PC-9 (cell line): Measurements from ENCODE around the gene ZBED4. TPM values are rescaled to one million over a fixed set of nuclear protein-coding genes. Genes with fewer than 3 reads are reported as not detected.

ENCODE experiments used
- BruUV-seq: library from RNA; stranded (reverse); fragments of 400-500 nt; replicated peaks from 2 replicates; lab custom pipeline; 2021; lab: Mats Ljungman, UMichigan
- CTCF ChIA-PET: fragments of 300-600 bp; sonication (Branson Sonifier 250); formaldehyde crosslinking; loops from one replicate; lab custom pipeline; 2022; ENCODE audit warnings: antibody characterized with exemption; lab: Charles Lee
- POLR2A ChIA-PET: fragments of 300-600 bp; sonication (Branson Sonifier 250); formaldehyde crosslinking; loops from one replicate; lab custom pipeline; 2022; ENCODE audit warnings: antibody characterized with exemption; ENCODE audit not compliant: unreplicated experiment; lab: Charles Lee
- DNase-seq, 2 experiments: peaks; one replicate each; pipeline versions ENCODE4 v3.0.0 to v3.0.0-alpha.2; 2015 to 2022; ENCODE audit warnings: mixed read lengths in 1 of 2
- H2AFZ ChIP-seq: fragments of 200-600 bp; sonication (generic); 2 replicates; pipeline ENCODE4 v1.8.1; 2017; ENCODE audit warnings: antibody characterized with exemption
- H3F3A ChIP-seq: fragments of 200-600 bp; sonication (generic); 2 replicates; pipeline ENCODE4 v1.8.1; 2017; ENCODE audit warnings: antibody characterized with exemption, mild to moderate bottlenecking, low read depth; ENCODE audit not compliant: insufficient read depth
- H3K27ac ChIP-seq: fragments of 200-600 bp; sonication (generic); 2 replicates; pipeline ENCODE4 v1.6.1; 2016; ENCODE audit warnings: mixed run types
- H3K27me3 ChIP-seq: fragments of 200-600 bp; sonication (generic); 2 replicates; pipeline ENCODE4 v1.6.1; 2016; ENCODE audit warnings: low read depth, mixed run types; ENCODE audit not compliant: insufficient read depth
- H3K36me3 ChIP-seq: fragments of 200-600 bp; sonication (generic); 2 replicates; pipeline ENCODE4 v1.6.1; 2016; ENCODE audit warnings: low read depth, mixed run types
- H3K4me1 ChIP-seq: fragments of 200-600 bp; sonication (generic); replicated peaks from 2 replicates; pipeline ENCODE4 v1.6.1; 2016; ENCODE audit warnings: mixed run types; ENCODE audit not compliant: insufficient read depth
- H3K4me2 ChIP-seq: fragments of 200-600 bp; sonication (generic); 2 replicates; pipeline ENCODE4 v1.6.1; 2017; ENCODE audit warnings: mixed run types
- H3K4me3 ChIP-seq: fragments of 200-600 bp; sonication (generic); 2 replicates; pipeline ENCODE4 v1.6.1; 2016; ENCODE audit warnings: mixed run types
- H3K79me2 ChIP-seq: fragments of 200-600 bp; sonication (generic); 2 replicates; pipeline ENCODE4 v1.6.1; 2017; ENCODE audit warnings: low read depth, mixed run types
- H3K9me2 ChIP-seq: fragments of 200-600 bp; sonication (generic); 2 replicates; pipeline ENCODE4 v1.8.1; 2017; ENCODE audit warnings: mild to moderate bottlenecking; ENCODE audit not compliant: insufficient read depth
- H3K9me3 ChIP-seq: fragments of 200-600 bp; sonication (generic); 2 replicates; pipeline ENCODE4 v1.8.1; 2016; ENCODE audit warnings: low read depth; ENCODE audit not compliant: insufficient read depth
- H4K20me1 ChIP-seq: fragments of 200-600 bp; sonication (generic); 2 replicates; pipeline ENCODE4 v1.8.1; 2017; ENCODE audit not compliant: insufficient read depth
- EZH2 ChIP-seq: fragments of 200-600 bp; sonication (generic); IDR thresholded peaks from 2 replicates; pipeline ENCODE4 v1.8.0; 2017; ENCODE audit warnings: antibody characterized with exemption, low read depth
- intact Hi-C: fragments of 100-400 bp; cut with micrococcal nuclease; formaldehyde crosslinking; loops from one replicate; pipeline ENCODE4 v1.10.0; 2022; ENCODE audit not compliant: unreplicated experiment
- total RNA-seq: library from RNA; stranded (reverse); gene quantifications from 2 replicates; pipeline ENCODE4 v1.2.3, GENCODE V29; 2021
- TF ChIP-seq, protein P1 (sequence below): fragments of 200-600 bp; sonication (generic); conservative IDR thresholded peaks from 2 replicates; pipeline ENCODE4 v1.6.1; 2017; ENCODE audit warnings: mixed run types, antibody characterized with exemption, mild to moderate bottlenecking, moderate library complexity

ZBED4 gene
- total RNA-seq, 1 experiment from 2014 or later = 21.4 TPM

DNA sequence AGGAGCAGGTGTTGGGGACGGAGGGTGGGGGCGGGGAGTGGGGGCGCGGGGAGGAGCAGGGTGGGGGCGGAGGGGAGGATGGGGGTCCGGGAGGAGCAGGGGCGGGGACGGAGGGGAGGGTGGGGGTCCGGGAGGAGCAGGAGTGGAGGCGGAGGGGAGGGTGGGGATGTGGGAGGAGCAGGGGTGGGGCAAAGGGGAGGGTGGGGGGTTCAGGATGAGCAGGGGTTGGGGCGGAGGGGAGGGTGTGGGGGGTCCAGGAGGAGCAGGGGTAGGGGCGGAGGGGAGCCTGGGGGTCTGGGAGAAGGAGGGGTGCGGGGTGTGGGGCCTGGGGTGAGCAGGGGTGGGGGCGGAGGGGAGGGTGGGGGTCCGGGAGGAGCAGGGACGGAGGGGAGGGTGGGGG lies 81.9 kb downstream of the ZBED4 start:
- H4K20me1 ChIP-seq = no peaks in the 10 kb centered on the region
- H3K27me3 ChIP-seq = no peaks in the 10 kb centered on the region
- no peak overlapping the region for H3K27ac ChIP-seq
- no peak for DNase-seq
- H3F3A ChIP-seq = peaks cover 34% of the 10 kb centered on the region
- H2AFZ ChIP-seq = no peak overlapping the region
- TF ChIP-seq, protein P1, sequence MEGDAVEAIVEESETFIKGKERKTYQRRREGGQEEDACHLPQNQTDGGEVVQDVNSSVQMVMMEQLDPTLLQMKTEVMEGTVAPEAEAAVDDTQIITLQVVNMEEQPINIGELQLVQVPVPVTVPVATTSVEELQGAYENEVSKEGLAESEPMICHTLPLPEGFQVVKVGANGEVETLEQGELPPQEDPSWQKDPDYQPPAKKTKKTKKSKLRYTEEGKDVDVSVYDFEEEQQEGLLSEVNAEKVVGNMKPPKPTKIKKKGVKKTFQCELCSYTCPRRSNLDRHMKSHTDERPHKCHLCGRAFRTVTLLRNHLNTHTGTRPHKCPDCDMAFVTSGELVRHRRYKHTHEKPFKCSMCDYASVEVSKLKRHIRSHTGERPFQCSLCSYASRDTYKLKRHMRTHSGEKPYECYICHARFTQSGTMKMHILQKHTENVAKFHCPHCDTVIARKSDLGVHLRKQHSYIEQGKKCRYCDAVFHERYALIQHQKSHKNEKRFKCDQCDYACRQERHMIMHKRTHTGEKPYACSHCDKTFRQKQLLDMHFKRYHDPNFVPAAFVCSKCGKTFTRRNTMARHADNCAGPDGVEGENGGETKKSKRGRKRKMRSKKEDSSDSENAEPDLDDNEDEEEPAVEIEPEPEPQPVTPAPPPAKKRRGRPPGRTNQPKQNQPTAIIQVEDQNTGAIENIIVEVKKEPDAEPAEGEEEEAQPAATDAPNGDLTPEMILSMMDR = no peak
- no peak for TF ChIP-seq EZH2
- ChIA-PET POLR2A (interaction anchor here (0.7 to 1.5 kb wide), 3 partner anchors 10 to 17 kb away, joined by 4 to 9 read pairs (median 5); no protein-coding TSS in a partner anchor), CTCF (interaction anchor here (0.7 to 1.0 kb wide), 2 partner anchors 95 to 405 kb away, joined by 6 to 8 read pairs; no protein-coding TSS in a partner anchor)
- H3K9me3 ChIP-seq = no peaks in the 10 kb centered on the region
- H3K36me3 ChIP-seq = no peaks in the 10 kb centered on the region
- no peak overlapping the region for H3K4me3 ChIP-seq
- H3K79me2 ChIP-seq = no peaks in the 10 kb centered on the region
- no peaks in the 10 kb centered on the region for H3K9me2 ChIP-seq
- intact Hi-C loops = no loop called here
- BruUV-seq = no TSS peak
- peaks cover 29% of the 10 kb centered on the region for H3K4me1 ChIP-seq
- no peak overlapping the region for H3K4me2 ChIP-seq

DNA sequence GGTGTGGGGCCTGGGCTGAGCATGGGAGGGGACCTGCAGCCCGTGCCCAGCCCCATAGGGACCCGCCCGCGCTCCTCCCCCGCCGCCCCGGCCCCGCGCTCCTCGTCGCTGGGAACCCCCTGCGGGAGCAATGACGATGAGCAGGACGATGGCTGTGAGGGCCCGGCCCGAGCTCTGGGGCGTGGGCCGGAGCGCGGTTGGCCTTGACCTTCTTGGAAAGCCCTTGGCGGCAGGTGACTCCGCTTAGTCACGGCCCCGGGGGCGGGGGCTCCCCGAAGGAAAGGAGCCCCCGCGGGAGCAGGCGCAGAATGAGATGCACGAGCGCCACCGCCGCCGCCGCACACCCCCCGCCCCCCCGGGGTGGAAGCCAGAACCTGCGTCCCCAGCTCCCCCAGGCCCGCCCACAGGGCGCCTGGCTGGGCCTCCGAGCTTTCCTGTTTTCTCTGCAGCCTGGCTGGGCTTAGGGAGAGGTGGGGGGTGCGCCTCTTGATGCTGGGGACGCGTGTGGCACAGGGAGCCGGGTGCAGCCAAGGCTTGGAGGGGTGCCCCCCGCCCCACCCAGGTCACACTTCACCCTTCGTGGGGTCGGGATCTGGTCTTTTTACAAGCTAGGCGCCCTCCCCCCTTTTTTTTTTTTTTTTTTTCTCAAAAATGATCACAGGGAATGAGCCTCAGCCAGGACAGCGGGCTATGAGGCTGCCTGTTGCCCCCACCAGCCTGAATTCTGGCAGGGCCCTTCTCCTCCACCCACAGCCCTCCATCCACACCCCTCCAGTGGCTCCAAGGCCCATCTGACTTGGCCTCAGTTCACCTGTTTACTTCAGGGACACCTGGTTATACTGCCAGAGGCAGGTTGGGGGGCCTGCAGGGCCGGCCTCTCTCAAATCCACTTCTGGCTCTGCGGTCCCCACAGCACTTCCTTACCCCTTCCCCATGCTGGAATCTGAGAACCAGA lies 82.7 kb downstream of the ZBED4 start:
- no peak overlapping the region for H3K27ac ChIP-seq
- no peaks in the 10 kb centered on the region for H3K27me3 ChIP-seq
- H3K4me1 ChIP-seq = peaks cover 26% of the 10 kb centered on the region
- H2AFZ ChIP-seq = peak overlapping the region; percentile 59; the same call in 1 of the 2 replicates
- no peaks in the 10 kb centered on the region for H3K79me2 ChIP-seq
- TSS peak; percentile 55 for BruUV-seq
- no peaks in the 10 kb centered on the region for H3K36me3 ChIP-seq
- POLR2A ChIA-PET = interaction anchor here (0.6 to 1.5 kb wide), 5 partner anchors 10 to 626 kb away, joined by 3 to 10 read pairs (median 5); partner anchors contain the start of gene SYCE3
- H3K9me2 ChIP-seq = no peaks in the 10 kb centered on the region
- CTCF ChIA-PET = interaction anchor here (0.6 to 1.0 kb wide), 6 partner anchors 14 to 405 kb away, joined by 3 to 12 read pairs (median 7); no protein-coding TSS in a partner anchor
- peaks cover 29% of the 10 kb centered on the region for H3F3A ChIP-seq
- DNase-seq = peak; percentile 75 to 97
- peak overlapping the region; percentile 98 for H3K4me2 ChIP-seq
- peak overlapping the region; percentile 53; the same call in 1 of the 2 replicates for H3K4me3 ChIP-seq
- H3K9me3 ChIP-seq = no peaks in the 10 kb centered on the region
- TF ChIP-seq EZH2 = no peak
- TF ChIP-seq, protein P1 = no peak
- intact Hi-C loops = loop anchor here (1.0 kb wide), 2 partner anchors 15 to 26 kb away; no protein-coding TSS in a partner anchor
- H4K20me1 ChIP-seq = no peaks in the 10 kb centered on the region
